ENCODE data around the gene TOX3. TPM values are rescaled to one million over a fixed set of nuclear protein-coding genes. Genes with fewer than 3 reads are reported as not detected.

The TOX3 gene
- total RNA-seq, 1 experiment from 2014 or later = 20.2 TPM

- ATAC-seq = no peak
- Mint-ChIP-seq H3K9me3 (peaks cover 5% of the 10 kb centered on the region), H3K27ac (no peak overlapping the region), H3K27me3 (ENCODE audit: low read depth) (no peaks in the 10 kb centered on the region), H3K36me3 (peaks cover 31% of the 10 kb centered on the region), H3K4me3 (no peak overlapping the region), H3K4me1 (peaks cover 41% of the 10 kb centered on the region)
- CTCF ChIA-PET = no interaction called here
- no peak for DNase-seq (ENCODE audit: low spot score)
- POLR2A ChIA-PET = no interaction called here
- TF ChIP-seq, protein P1, sequence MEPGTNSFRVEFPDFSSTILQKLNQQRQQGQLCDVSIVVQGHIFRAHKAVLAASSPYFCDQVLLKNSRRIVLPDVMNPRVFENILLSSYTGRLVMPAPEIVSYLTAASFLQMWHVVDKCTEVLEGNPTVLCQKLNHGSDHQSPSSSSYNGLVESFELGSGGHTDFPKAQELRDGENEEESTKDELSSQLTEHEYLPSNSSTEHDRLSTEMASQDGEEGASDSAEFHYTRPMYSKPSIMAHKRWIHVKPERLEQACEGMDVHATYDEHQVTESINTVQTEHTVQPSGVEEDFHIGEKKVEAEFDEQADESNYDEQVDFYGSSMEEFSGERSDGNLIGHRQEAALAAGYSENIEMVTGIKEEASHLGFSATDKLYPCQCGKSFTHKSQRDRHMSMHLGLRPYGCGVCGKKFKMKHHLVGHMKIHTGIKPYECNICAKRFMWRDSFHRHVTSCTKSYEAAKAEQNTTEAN (CRISPR knock-in tag; IDR thresholded peaks at IDR 0.05) = no peak
- TF ChIP-seq ERG (CRISPR knock-in tag; IDR thresholded peaks at IDR 0.05) = no peak
- no peak for TF ChIP-seq ZNF281 (CRISPR knock-in tag; IDR thresholded peaks at IDR 0.05)
- TF ChIP-seq, protein P2, sequence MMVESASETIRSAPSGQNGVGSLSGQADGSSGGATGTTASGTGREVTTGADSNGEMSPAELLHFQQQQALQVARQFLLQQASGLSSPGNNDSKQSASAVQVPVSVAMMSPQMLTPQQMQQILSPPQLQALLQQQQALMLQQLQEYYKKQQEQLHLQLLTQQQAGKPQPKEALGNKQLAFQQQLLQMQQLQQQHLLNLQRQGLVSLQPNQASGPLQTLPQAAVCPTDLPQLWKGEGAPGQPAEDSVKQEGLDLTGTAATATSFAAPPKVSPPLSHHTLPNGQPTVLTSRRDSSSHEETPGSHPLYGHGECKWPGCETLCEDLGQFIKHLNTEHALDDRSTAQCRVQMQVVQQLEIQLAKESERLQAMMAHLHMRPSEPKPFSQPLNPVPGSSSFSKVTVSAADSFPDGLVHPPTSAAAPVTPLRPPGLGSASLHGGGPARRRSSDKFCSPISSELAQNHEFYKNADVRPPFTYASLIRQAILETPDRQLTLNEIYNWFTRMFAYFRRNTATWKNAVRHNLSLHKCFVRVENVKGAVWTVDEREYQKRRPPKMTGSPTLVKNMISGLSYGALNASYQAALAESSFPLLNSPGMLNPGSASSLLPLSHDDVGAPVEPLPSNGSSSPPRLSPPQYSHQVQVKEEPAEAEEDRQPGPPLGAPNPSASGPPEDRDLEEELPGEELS (CRISPR knock-in tag; IDR thresholded peaks at IDR 0.05) = no peak
- TF ChIP-seq ZBTB21 (CRISPR knock-in tag; IDR thresholded peaks at IDR 0.05; ENCODE audit: borderline replicate concordance) = no peak
- TF ChIP-seq RELA (CRISPR knock-in tag; IDR thresholded peaks at IDR 0.05; ENCODE audit: borderline replicate concordance) = no peak
- TF ChIP-seq FOXK1 (CRISPR knock-in tag; IDR thresholded peaks at IDR 0.05) = no peak
- no peak for TF ChIP-seq IRF1 (CRISPR knock-in tag; IDR thresholded peaks at IDR 0.05)
- TF ChIP-seq, protein P3, sequence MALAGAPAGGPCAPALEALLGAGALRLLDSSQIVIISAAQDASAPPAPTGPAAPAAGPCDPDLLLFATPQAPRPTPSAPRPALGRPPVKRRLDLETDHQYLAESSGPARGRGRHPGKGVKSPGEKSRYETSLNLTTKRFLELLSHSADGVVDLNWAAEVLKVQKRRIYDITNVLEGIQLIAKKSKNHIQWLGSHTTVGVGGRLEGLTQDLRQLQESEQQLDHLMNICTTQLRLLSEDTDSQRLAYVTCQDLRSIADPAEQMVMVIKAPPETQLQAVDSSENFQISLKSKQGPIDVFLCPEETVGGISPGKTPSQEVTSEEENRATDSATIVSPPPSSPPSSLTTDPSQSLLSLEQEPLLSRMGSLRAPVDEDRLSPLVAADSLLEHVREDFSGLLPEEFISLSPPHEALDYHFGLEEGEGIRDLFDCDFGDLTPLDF (CRISPR knock-in tag; IDR thresholded peaks at IDR 0.05) = no peak
- TF ChIP-seq JUN (CRISPR knock-in tag; IDR thresholded peaks at IDR 0.05) = no peak
- no peak for TF ChIP-seq CREM (CRISPR knock-in tag; IDR thresholded peaks at IDR 0.05)
- TF ChIP-seq EMX1 (CRISPR knock-in tag; IDR thresholded peaks at IDR 0.05) = no peak
- TF ChIP-seq TEAD1 (CRISPR knock-in tag; IDR thresholded peaks at IDR 0.05) = no peak
- no peak for TF ChIP-seq ZNF512 (CRISPR knock-in tag; IDR thresholded peaks at IDR 0.05; ENCODE audit: borderline replicate concordance)
- TF ChIP-seq TP53 (CRISPR knock-in tag; IDR thresholded peaks at IDR 0.05) = no peak
- TF ChIP-seq TCF7 (CRISPR knock-in tag; IDR thresholded peaks at IDR 0.05; ENCODE audit: low read depth) = no peak
- no peak for TF ChIP-seq NR1H2 (CRISPR knock-in tag; IDR thresholded peaks at IDR 0.05)
These were observed 94.9 kb downstream of the TOX3 start for GRCh38 chr16:52451971-52452421.

Data from WTC11 (cell line).